H1 (cell line): ENCODE measurements around the gene CAV3. TPM values are rescaled to one million over a fixed set of nuclear protein-coding genes. Genes with fewer than 3 reads are reported as not detected.

ENCODE experiments used
- CTCF ChIA-PET: fragments of 300-600 bp; sonication (Branson Sonifier 250); formaldehyde crosslinking; loops from one replicate; lab custom pipeline; 2021; ENCODE audit not compliant: partially characterized antibody; lab: Charles Lee
- POLR2A ChIA-PET: fragments of 300-600 bp; sonication (Branson Sonifier 250); formaldehyde crosslinking; loops from one replicate; lab custom pipeline; 2021; ENCODE audit warnings: inconsistent platforms; ENCODE audit not compliant: partially characterized antibody; lab: Charles Lee
- DNase-seq, 2 experiments: peaks; one replicate each; pipeline versions ENCODE4 v3.0.0 to v3.0.0-alpha.2; 2010 to 2022; ENCODE audit warnings: low spot score in 2 of 2, low read depth in 1 of 2, mixed read lengths in 1 of 2
- FAIRE-seq: peaks from 2 replicates; lab custom pipeline; 2011; peaks lifted over from hg19 to GRCh38; lab: Jason Lieb, UNC
- H2AFZ ChIP-seq: 2 replicates; pipeline ENCODE4 v1.8.1; 2012; ENCODE audit warnings: low read length, inconsistent platforms
- H2AK5ac ChIP-seq: 2 replicates; pipeline ENCODE4 v1.6.1; 2013; ENCODE audit warnings: low read depth, low read length
- H2BK120ac ChIP-seq: replicated peaks from 2 replicates; pipeline ENCODE3; 2013; ENCODE audit warnings: low read depth, low read length, inconsistent platforms
- H2BK12ac ChIP-seq: 2 replicates; pipeline ENCODE4 v1.6.1; 2013; ENCODE audit warnings: low read depth, low read length
- H2BK15ac ChIP-seq: 2 replicates; pipeline ENCODE4 v1.6.1; 2013; ENCODE audit warnings: low read length
- H2BK20ac ChIP-seq: 2 replicates; pipeline ENCODE4 v1.6.1; 2013; ENCODE audit warnings: low read length
- H2BK5ac ChIP-seq: 2 replicates; pipeline ENCODE4 v1.6.1; 2013; ENCODE audit warnings: low read depth, low read length
- H3K14ac ChIP-seq: 2 replicates; pipeline ENCODE4 v1.6.1; 2013; ENCODE audit warnings: inconsistent platforms; ENCODE audit not compliant: insufficient read length
- H3K18ac ChIP-seq: 2 replicates; pipeline ENCODE4 v1.6.1; 2013; ENCODE audit warnings: low read length; ENCODE audit errors: extremely low read depth
- H3K23ac ChIP-seq: 2 replicates; pipeline ENCODE4 v1.6.1; 2013; ENCODE audit warnings: inconsistent platforms; ENCODE audit not compliant: insufficient read length
- H3K23me2 ChIP-seq: 2 replicates; pipeline ENCODE4 v1.6.1; 2013; ENCODE audit warnings: low read depth, low read length
- H3K27ac ChIP-seq: 2 replicates; pipeline ENCODE4 v1.6.1; 2011; ENCODE audit warnings: low read depth, low read length, inconsistent platforms
- H3K27me3 ChIP-seq, 4 experiments: replicated peaks in 1 of 4; 1 replicate in 1 of 4; 2 replicates in 3 of 4; pipeline versions ENCODE4 v1.6.1 to v1.8.1; 2011 to 2013; ENCODE audit warnings: low read length in 3 of 4, mild to moderate bottlenecking in 3 of 4, inconsistent platforms in 2 of 4, mixed read lengths in 2 of 4, moderate library complexity in 1 of 4; ENCODE audit not compliant: control insufficient read depth in 3 of 4, insufficient read depth in 3 of 4; ENCODE audit errors: extremely low read depth in 1 of 4
- H3K36me3 ChIP-seq, 4 experiments: 2 replicates each; pipeline versions ENCODE4 v1.6.1 to v1.8.1; 2011 to 2013; ENCODE audit warnings: mild to moderate bottlenecking in 4 of 4, low read length in 3 of 4, moderate library complexity in 2 of 4, control low read depth in 1 of 4, inconsistent platforms in 1 of 4; ENCODE audit not compliant: insufficient read depth in 4 of 4, control insufficient read depth in 2 of 4
- H3K4ac ChIP-seq: replicated peaks from 2 replicates; pipeline ENCODE3; 2013; ENCODE audit warnings: low read length, low read depth, mixed read lengths, inconsistent platforms; ENCODE audit not compliant: insufficient read length
- H3K4me1 ChIP-seq, 4 experiments: replicated peaks in 1 of 4; 1 replicate in 1 of 4; 2 replicates in 3 of 4; pipeline versions ENCODE4 v1.6.1 to v1.8.1; 2011 to 2013; ENCODE audit warnings: low read length in 3 of 4, inconsistent platforms in 2 of 4, mixed read lengths in 1 of 4; ENCODE audit not compliant: insufficient read depth in 4 of 4, control insufficient read depth in 3 of 4
- H3K4me2 ChIP-seq, 2 experiments: 2 replicates each; pipeline versions ENCODE4 v1.6.1 to v1.8.1; 2011 to 2013; ENCODE audit warnings: low read depth in 2 of 2, low read length in 2 of 2, control low read depth in 1 of 2, inconsistent platforms in 1 of 2, mild to moderate bottlenecking in 1 of 2; ENCODE audit not compliant: insufficient read depth in 1 of 2
- H3K4me3 ChIP-seq, 4 experiments: fragments of 200-600, 300-600 bp in 1 of 4; sonication (generic), shearing (Covaris generic), sonication (Bioruptor Twin) in 1 of 4; 2 replicates each; pipeline versions ENCODE4 v1.5.1 to v1.8.1; 2011 to 2016; ENCODE audit warnings: low read length in 4 of 4, low read depth in 3 of 4, control low read depth in 2 of 4, inconsistent platforms in 2 of 4, mild to moderate bottlenecking in 2 of 4, mixed read lengths in 1 of 4, moderate library complexity in 1 of 4; ENCODE audit not compliant: insufficient read depth in 2 of 4; ENCODE audit errors: extremely low read depth in 1 of 4
- H3K56ac ChIP-seq: replicated peaks from 2 replicates; pipeline ENCODE3; 2013; ENCODE audit warnings: low read depth, mild to moderate bottlenecking, mixed read lengths, low read length, inconsistent platforms; ENCODE audit not compliant: insufficient read length
- H3K79me1 ChIP-seq: 2 replicates; pipeline ENCODE4 v1.6.1; 2013; ENCODE audit warnings: low read depth, low read length, control low read depth
- H3K79me2 ChIP-seq, 2 experiments: 2 replicates each; pipeline versions ENCODE4 v1.6.1 to v1.8.1; 2012 to 2013; ENCODE audit warnings: low read length in 2 of 2, mild to moderate bottlenecking in 2 of 2, inconsistent platforms in 1 of 2; ENCODE audit not compliant: insufficient read depth in 2 of 2, control insufficient read depth in 1 of 2
- H3K9ac ChIP-seq, 4 experiments: replicated peaks in 1 of 4; 1 replicate in 1 of 4; 2 replicates in 3 of 4; pipeline versions ENCODE4 v1.6.1 to v1.8.1; 2011 to 2013; ENCODE audit warnings: low read depth in 3 of 4, low read length in 3 of 4, control low read depth in 2 of 4, mild to moderate bottlenecking in 2 of 4, moderate library complexity in 2 of 4, inconsistent platforms in 1 of 4; ENCODE audit errors: extremely low read depth in 1 of 4
- H3K9me3 ChIP-seq, 2 experiments: 2 replicates each; pipeline versions ENCODE4 v1.6.1 to v1.8.1; 2012 to 2013; ENCODE audit warnings: mild to moderate bottlenecking in 2 of 2, moderate library complexity in 2 of 2, control low read depth in 1 of 2, inconsistent platforms in 1 of 2, low read depth in 1 of 2, low read length in 1 of 2, mixed read lengths in 1 of 2; ENCODE audit not compliant: insufficient read depth in 2 of 2
- H4K20me1 ChIP-seq, 2 experiments: replicated peaks in 1 of 2; 2 replicates each; pipeline versions ENCODE3 to v1.8.1; 2011 to 2013; ENCODE audit warnings: inconsistent platforms in 2 of 2, low read length in 2 of 2, mild to moderate bottlenecking in 1 of 2; ENCODE audit not compliant: insufficient read depth in 2 of 2, control insufficient read depth in 1 of 2
- H4K5ac ChIP-seq: 2 replicates; pipeline ENCODE4 v1.6.1; 2013; ENCODE audit warnings: low read length, low read depth, mixed read lengths, inconsistent platforms; ENCODE audit not compliant: insufficient read length
- H4K8ac ChIP-seq: 2 replicates; pipeline ENCODE4 v1.8.0; 2013; ENCODE audit warnings: mild to moderate bottlenecking, moderate library complexity, low read length, inconsistent platforms; ENCODE audit not compliant: insufficient read depth; ENCODE audit errors: extremely low read depth
- H4K91ac ChIP-seq: replicated peaks from 2 replicates; pipeline ENCODE3; 2013; ENCODE audit warnings: low read length, mixed read lengths, inconsistent platforms; ENCODE audit not compliant: insufficient read length
- CHD1 ChIP-seq: IDR thresholded peaks from 2 replicates; pipeline ENCODE4 v1.6.1; 2012; ENCODE audit warnings: low read depth, low read length, improper control_type of control experiment
- E2F6 ChIP-seq: IDR thresholded peaks from 2 replicates; pipeline ENCODE4 v1.6.1; 2012; ENCODE audit warnings: inconsistent platforms
- KDM5A ChIP-seq: fragments of 200-600 bp; IDR thresholded peaks from 2 replicates; pipeline ENCODE4 v1.7.1; 2012; ENCODE audit warnings: mild to moderate bottlenecking, low read length, inconsistent platforms, mixed read lengths
- NANOG ChIP-seq: IDR thresholded peaks from 2 replicates; pipeline ENCODE4 v1.6.1; 2011; ENCODE audit warnings: low read length, low read depth, mild to moderate bottlenecking, inconsistent platforms; ENCODE audit not compliant: insufficient read depth, poor library complexity, severe bottlenecking
- NRF1 ChIP-seq: IDR thresholded peaks from 2 replicates; pipeline ENCODE4 v1.6.1; 2011; ENCODE audit warnings: mild to moderate bottlenecking, low read depth, low read length, improper control_type of control experiment
- RNF2 ChIP-seq: fragments of 200-900, 300-1000 bp; sonication (generic); IDR thresholded peaks from 2 replicates; pipeline ENCODE4 v1.7.1; 2016; ENCODE audit warnings: borderline replicate concordance, low read depth, mild to moderate bottlenecking, antibody characterized with exemption, low read length; ENCODE audit not compliant: poor library complexity, severe bottlenecking; ENCODE audit errors: missing control alignments
- SAP30 ChIP-seq: fragments of 300-600 bp; sonication (generic); IDR thresholded peaks from 2 replicates; pipeline ENCODE4 v1.7.1; 2012; ENCODE audit warnings: low read length, moderate library complexity, mild to moderate bottlenecking, inconsistent platforms; ENCODE audit not compliant: insufficient read depth, insufficient replicate concordance
- SIN3A ChIP-seq, 2 experiments: IDR thresholded peaks in 1 of 2; conservative IDR thresholded peaks in 1 of 2; 2 replicates each; pipeline ENCODE4 v1.6.1; 2011 to 2012; ENCODE audit warnings: low read length in 2 of 2, improper control_type of control experiment in 1 of 2, low read depth in 1 of 2, mild to moderate bottlenecking in 1 of 2
- SIX5 ChIP-seq: IDR thresholded peaks from 2 replicates; pipeline ENCODE4 v1.6.1; 2011; ENCODE audit warnings: mild to moderate bottlenecking, low read depth, low read length
- SP2 ChIP-seq: IDR thresholded peaks from 2 replicates; pipeline ENCODE4 v1.6.1; 2012; ENCODE audit warnings: mild to moderate bottlenecking, low read length, inconsistent platforms
- USF2 ChIP-seq: IDR thresholded peaks from 2 replicates; pipeline ENCODE4 v1.6.1; 2011; ENCODE audit warnings: low read length, improper control_type of control experiment
- WGBS, 2 experiments: shearing (Covaris generic) in 1 of 2; methylation state at CpG; one replicate each; pipeline versions ENCODE4 v1.1.6 to v1.1.7; 2013 to 2015; ENCODE audit warnings: low lambda C conversion rate in 2 of 2, mixed read lengths in 2 of 2, inconsistent platforms in 1 of 2, low coverage in 1 of 2, missing lambda C conversion rate in 1 of 2; ENCODE audit not compliant: insufficient replicate concordance in 2 of 2, insufficient coverage in 1 of 2, insufficient read length in 1 of 2; ENCODE audit errors: extremely low coverage in 1 of 2, missing lambda C conversion rate in 1 of 2; 5-methylcytosine and 5-hydroxymethylcytosine counted together
- polyA plus RNA-seq, 7 experiments: library from polyadenylated mRNA; depleted of rRNA in 3 of 7; stranded (reverse) in 5 of 7; unstranded in 2 of 7; fragments of >200 nt in 5 of 7; fragments of 200-250 nt in 2 of 7; gene quantifications; 1 replicate in 5 of 7; 2 replicates in 1 of 7; 4 replicates in 1 of 7; pipeline versions ENCODE4 v1.2.1 to v1.2.3, GENCODE V29; 2011 to 2013; ENCODE audit warnings: missing spikeins in 2 of 7, mixed read lengths in 2 of 7
- total RNA-seq: library from RNA; stranded (reverse); fragmentation: NEBNext Ultra II Directional; extraction: Animal tissue kit (Norgen Biotek cat#: 25700); gene quantifications from 2 replicates; pipeline ENCODE4 v1.2.1, GENCODE V29; 2021

Gene CAV3
- total and polyA plus RNA-seq, 2 of the 8 experiments (the other 6 are each of a cell fraction or from before 2014, with no cell fraction given) = not detected

DNA sequence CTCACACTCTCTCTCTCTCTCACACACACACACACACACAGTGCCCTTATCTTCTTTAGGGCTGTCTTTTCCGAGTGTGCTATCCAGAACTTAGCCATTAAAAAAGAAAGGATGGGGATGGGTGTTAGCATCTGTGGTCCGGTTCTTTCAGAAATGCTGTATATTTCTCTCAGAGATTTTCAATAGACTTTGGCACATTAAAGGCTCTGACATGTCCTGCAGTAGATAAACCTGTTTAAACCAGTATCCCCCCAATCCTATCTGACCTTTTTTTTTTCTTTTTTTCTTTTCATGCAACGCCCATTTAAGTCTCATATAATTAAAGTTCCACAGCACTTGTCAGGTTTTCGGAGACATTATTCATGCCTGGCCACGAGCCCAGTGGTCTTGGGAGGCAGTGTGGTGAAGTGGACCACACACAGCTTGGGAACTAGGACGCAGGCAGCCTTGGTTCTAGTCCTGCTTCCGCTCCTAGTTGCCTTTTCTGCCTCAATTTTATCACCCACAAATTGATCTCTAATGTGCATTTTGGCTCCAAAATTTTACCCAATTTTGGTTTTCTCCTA, 13.3 kb downstream of the CAV3 start:
- H3K27me3 ChIP-seq = no peaks in the 10 kb centered on the region
- no peak overlapping the region for H2BK20ac ChIP-seq
- no peak overlapping the region for H3K4me3 ChIP-seq
- H2BK120ac ChIP-seq = no peak overlapping the region
- no peak overlapping the region for H3K56ac ChIP-seq
- WGBS, 2 experiments = 90% methylated on average over 7 of the region's 7 CpGs; no CpG with 5 or more reads in 1 of the 2 experiments
- H3K79me1 ChIP-seq = no peaks in the 10 kb centered on the region
- no peak overlapping the region for H4K91ac ChIP-seq
- H3K27ac ChIP-seq = no peak overlapping the region
- H3K14ac ChIP-seq = no peak overlapping the region
- no peak overlapping the region for H3K4ac ChIP-seq
- peaks cover 2% of the 10 kb centered on the region; the same call in 1 of the 2 replicates for H3K23me2 ChIP-seq
- H4K5ac ChIP-seq = no peak overlapping the region
- no peak overlapping the region for H3K23ac ChIP-seq
- FAIRE-seq = no peak
- no peaks in the 10 kb centered on the region for H3K79me2 ChIP-seq
- H2BK12ac ChIP-seq = no peak overlapping the region
- H2AFZ ChIP-seq = no peak overlapping the region
- ChIA-PET POLR2A (no interaction called here), CTCF (interaction anchor here (0.6 to 1.4 kb wide), 3 partner anchors 9 to 333 kb away, joined by 3 read pairs; no protein-coding TSS in a partner anchor)
- H4K8ac ChIP-seq = no peak overlapping the region
- H2AK5ac ChIP-seq = no peak overlapping the region
- no peak overlapping the region for H3K18ac ChIP-seq
- H3K4me1 ChIP-seq = peaks cover 1 to 12% (median 4%) of the 10 kb centered on the region in 4 experiments
- H2BK15ac ChIP-seq = no peak overlapping the region
- no peak for DNase-seq
- H3K9ac ChIP-seq = no peak overlapping the region
- H4K20me1 ChIP-seq = no peaks in the 10 kb centered on the region
- no peaks in the 10 kb centered on the region for H3K36me3 ChIP-seq
- H3K9me3 ChIP-seq = no peaks in the 10 kb centered on the region
- H2BK5ac ChIP-seq = no peak overlapping the region
- no peak overlapping the region for H3K4me2 ChIP-seq
- no peak for TF ChIP-seq SIX5
- TF ChIP-seq NANOG = no peak
- no peak for TF ChIP-seq SIN3A (conservative IDR thresholded peaks at IDR 0.05 in 1 of 2, IDR thresholded peaks at IDR 0.05 in 1 of 2; ENCODE audit: low read depth in 1 of 2, low read length in 2 of 2)
- TF ChIP-seq SAP30 = no peak
- TF ChIP-seq SP2 = no peak
- TF ChIP-seq E2F6 = no peak
- no peak for TF ChIP-seq USF2
- no peak for TF ChIP-seq RNF2
- TF ChIP-seq CHD1 = no peak
- TF ChIP-seq KDM5A = no peak
- TF ChIP-seq NRF1 = no peak
